ENCODE data around the gene COP1.
"Not testable (repeated sequence)": the region's sequence is repeated elsewhere in the genome, so short reads cannot be mapped to it uniquely, and the experiment has no call there.

Gene COP1

GRCh38 chr1:176206961-176207902 is at the start of gene COP1:
Gene COP1, minus strand, starts transcription at chr1:176207286. Its CDS starts 308 bp downstream, at chr1:176206978.
- peak; percentile 89 for DNase-seq (ENCODE audit: low read depth)

- no peak for DNase-seq (ENCODE audit: low read depth)
These were observed 45.1 kb upstream of the COP1 start for GRCh38 chr1:176252191-176252590.

DNA sequence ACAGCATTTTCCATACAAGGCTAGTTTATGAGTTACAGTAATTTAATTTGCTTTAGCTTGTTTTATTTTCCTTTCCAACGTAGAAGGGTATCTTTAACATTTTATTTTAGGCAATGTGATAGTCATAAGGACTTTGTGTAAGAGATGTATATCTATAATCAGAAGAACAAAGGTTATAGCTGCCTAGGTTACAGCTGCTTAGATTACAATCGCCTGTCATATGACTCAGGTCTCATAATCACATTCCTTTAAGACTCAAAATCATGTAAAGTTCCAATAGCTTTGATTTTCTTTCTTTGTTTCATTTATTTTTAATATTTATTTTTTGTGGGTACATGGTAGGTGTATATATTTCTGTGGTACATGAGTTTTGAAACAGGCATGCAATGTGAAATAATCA is 37.8 kb upstream of the COP1 start:
- DNase-seq (ENCODE audit: low read depth): no peak

DNA sequence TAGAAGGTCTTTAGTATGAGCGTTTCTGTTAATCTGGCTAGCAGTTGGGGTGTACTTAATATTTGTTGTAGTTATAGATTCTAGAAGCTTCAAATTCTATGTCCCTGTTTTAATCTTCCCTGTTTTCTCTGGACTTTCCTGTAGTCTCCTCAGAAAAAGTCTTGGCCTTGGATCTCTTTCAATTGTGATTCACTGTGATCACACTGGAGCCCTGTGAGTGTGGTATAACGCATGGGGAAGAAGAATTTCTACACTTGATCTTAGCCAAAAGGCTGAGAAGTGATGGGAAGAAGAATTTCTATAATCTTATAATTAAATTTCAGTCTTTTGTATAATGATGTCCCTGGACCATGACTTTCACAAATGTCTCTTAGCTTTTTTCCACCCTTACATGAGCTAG is 36.7 kb upstream of the COP1 start:
- peak; percentile 74 for DNase-seq (ENCODE audit: low read depth)

DNA sequence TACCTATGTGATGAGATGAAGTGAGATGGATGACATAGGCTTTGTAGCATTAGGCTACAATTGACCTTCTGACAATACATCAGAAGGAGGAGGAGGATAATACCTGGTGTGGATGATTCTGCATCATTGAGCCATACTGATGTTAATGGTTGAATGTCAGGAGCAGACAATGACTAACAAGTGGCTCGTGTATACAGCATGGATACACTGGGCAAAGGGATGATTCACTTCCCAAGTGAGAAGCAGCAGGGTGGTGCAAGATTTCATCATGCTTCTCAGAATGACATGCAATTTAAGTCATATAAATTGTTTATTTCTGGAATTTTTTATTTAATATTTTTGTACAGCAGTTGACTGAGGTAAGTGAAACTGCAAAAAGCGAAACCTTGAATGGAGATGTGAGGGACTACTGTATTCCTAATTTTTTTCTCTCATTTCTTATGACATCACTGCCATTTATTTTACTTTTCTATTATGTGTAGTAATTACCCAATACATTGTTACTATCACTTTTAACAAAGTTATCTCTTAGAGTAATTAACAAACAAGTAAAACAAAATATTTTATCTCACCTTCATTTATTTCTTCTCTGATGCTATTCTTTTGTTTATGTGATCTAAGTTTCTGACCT is 34.4 kb upstream of the COP1 start:
- peak; percentile 81 for DNase-seq (ENCODE audit: low read depth)

DNA sequence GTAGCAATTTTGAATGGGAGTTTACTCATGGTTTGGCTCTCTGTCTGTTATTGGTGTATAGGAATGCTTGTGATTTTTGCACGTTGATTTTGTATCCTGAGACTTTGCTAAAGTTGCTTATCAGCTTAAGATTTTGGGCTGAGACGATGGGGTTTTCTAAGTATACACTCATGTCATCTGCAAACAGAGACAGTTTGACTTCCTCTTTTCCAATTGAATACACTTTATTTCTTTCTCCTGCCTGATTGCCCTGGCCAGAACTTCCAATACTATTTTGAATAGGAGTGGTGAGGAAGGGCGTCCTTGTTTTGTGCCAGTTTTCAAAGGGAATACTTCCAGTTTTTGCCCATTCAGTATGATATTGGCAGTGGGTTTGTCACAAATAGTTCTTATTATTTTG is 26.6 kb upstream of the COP1 start:
- DNase-seq (ENCODE audit: low read depth): not testable (repeated sequence)

- no peak for DNase-seq (ENCODE audit: low read depth)
These were observed 20.5 kb upstream of the COP1 start for GRCh38 chr1:176227579-176227978.

DNA sequence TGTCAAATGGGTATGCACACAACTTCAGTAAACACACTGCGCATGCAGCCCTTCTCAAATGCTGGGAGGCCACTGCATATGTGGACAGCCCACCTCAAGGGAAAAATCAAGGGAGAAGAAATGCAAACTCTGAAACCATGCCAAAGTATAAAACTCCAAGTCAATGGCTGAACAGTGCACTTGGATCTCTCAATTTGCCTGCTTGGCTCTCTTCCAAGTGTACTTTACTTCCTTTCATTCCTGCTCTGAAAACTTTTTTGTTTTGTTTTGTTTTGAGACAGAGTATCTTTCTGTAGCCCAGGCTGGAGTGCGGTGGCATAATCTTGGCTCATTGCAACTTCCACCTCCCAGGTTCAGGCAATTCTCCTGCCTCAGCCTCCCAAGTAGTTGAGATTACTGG is 18.8 kb upstream of the COP1 start:
- no peak for DNase-seq (ENCODE audit: low read depth)

- DNase-seq (ENCODE audit: low read depth): no peak
These were observed 18.4 kb upstream of the COP1 start for GRCh38 chr1:176225479-176225875.

DNA sequence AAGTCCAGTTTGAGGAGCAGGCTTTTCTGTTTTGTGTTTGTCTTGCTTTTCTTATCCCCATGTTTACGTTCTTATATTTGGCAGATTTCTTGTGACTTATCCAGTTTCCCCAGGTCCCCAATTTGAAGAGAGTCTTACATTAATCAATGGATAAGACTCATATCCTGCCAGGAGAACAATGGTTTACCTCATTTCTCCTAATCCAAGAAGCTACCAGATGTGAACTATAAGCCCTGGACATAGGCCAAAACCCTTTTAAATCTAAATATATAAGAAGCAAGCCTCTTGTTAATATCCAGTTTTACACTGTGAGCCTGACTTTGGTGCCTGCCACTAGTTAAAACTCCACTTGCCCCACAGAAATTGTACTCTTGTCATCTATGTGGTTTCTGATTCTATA is 15.1 kb upstream of the COP1 start:
- DNase-seq (ENCODE audit: low read depth): no peak

DNA sequence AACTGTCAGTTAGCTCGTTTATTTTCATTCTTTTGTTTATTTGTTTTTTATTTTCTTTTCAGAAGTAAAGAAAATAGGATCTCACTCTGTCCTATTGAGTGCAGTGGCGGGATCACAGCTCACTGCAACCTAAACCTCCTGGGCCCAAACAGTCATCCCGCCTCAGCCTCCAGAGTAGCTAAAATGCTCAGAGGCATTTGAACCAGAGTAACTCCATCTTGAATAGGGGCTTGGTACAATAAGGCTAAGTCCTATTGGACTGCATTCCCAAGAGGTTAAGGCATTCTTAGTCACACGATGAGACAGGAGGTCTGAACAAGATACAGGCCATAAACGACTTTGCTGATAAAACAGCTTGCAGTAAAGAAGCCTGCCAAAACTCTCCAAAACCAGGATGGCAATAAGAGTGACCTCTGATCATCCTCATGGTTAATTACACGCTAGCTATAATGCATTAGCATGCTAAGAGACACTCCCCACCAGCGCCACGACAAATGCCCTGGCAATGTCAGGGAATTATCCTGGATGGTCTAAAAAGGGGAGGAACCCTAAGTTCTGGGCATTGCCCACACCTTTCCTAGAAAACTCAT is 13.1 kb upstream of the COP1 start:
- no peak for DNase-seq (ENCODE audit: low read depth)

DNA sequence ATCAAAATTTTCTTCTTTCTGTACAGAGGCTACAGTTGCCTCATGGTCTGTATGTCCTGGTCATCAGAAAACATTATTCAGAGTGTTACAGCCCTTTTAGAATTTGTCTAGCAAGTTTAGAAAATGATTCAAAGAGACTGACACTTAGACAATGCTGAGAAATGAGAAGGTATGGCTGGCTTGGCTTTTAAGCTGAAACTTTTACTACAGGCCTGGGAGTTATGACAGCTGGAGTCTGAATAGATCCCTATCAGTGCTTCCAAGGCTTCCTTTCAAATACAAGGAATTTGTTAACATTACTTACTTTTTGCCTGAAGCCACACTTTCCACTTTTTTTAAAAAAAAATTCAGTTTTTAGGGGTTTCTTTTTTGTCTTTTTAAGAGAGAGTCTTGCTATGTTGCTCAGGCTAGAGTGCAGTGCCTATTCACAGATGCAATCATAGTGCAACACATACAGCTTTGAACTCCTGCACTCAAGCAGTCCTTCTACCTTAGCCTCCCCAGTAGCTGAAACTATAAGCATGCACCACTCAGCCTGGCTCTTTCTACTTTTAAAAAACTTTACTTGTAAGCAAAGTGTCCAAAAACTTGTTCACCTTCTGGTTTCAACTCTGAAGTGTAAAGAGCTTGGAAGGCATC is 10.5 kb upstream of the COP1 start:
- DNase-seq (ENCODE audit: low read depth): no peak

GRCh38 chr1:176216031-176216430 is 8.9 kb upstream of the COP1 start:
- DNase-seq (ENCODE audit: low read depth): no peak

- DNase-seq (ENCODE audit: low read depth): no peak
These were observed 4.5 kb upstream of the COP1 start for GRCh38 chr1:176211396-176212165.

DNA sequence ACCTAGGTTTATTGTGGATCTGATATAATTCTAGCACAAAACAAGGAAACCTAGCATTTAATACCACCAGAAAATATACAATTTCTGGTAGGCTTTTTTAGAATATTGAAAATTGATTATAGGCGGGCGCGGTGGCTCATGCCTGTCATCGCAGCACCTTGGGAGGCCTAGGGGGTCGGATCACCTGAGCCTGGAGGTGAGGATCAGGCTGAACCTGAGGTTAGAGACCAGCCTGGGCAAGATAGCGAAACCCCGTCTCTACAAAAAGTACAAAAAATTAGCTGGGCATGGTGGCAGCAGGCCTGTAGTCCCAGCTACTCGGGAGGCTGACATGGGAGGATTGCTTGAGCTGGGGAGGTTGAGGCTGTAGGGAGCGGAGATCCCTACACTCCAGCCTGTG is 948 bp upstream of the COP1 start:
- no peak for DNase-seq (ENCODE audit: low read depth)

DNA sequence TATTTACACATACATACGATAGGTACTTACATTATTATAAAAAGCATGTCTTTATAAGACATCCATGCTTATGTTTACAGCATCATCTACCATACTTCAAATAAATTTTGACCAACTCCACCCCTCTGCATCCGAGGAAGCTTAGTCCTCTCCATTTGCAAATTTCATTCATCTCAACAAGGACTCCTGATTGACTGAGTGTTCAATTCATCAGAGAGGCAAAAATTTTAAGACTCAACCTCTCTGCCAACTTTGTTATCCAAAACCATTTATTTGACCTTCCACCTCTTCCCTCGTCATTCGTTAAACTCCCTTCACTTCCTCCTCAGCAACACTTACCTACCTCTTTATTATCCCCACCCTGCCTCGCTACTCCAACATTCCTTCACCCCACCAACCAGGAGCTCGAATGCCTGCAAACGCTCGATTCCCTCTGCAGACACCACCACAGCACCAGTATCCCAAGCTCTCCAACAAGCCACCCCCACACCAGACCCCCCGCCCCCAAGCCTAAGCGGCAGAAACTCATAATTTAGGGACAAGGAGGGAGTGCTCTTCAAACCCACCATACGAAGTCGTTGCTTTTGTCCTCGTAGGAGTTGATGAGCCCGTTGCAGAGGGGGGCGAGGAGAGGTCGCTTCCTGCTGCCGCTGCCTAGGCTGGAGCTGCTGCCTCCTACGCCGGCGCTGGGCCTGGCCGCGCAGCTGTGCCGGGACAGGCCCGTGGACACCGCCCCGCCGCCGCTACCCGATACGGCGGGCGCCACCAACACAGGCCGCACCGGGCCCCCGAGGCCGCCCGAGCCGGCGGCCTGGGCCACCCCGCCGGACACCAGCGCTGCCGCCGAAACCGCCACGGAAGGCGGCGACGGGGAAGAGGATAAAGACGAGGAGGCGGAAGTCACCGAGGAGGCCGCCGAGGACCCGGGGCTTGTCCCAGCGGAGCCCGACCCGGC is 803 bp downstream of the COP1 start:
- DNase-seq (ENCODE audit: low read depth): no peak

- no peak for DNase-seq (ENCODE audit: low read depth)
These were observed 1.7 kb downstream of the COP1 start for GRCh38 chr1:176205332-176205914.

DNA sequence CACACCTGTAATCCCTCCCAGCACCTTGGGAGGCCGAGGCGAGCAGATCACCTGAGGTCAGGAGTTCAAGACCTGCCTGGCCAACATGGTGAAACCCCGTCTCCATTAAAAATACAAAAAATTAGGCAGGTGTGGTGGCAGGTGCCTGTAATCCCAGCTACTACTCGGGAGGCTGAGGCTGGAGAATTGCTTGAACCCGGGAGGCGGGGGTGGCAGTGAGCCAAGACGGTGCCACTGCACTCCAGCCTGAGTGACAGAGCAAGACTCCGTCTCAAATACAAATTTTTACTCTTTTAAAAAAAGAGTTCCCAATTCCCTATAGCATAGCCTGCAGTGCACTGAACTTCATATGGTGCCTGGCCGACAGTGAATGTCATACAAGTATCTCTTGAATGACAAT is 2.4 kb downstream of the COP1 start:
- not testable (repeated sequence) for DNase-seq (ENCODE audit: low read depth)

DNA sequence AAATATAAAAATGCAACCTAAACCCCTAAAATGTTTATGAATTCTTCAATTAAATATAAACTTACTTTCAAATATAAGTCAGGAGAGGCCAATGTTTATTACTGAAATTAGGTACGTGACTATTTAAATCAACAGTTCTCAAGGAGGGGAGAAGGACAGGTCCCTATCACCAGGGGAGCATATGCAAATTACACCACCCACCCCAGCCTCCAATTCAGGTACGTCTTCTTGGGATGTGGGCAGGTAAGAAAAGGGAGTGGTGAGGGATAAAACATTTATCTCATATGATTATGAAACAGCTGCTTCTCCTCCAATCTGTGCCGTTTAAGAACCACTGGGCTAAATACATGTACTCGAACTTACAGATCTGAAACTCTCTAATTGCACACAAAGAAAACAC is 3.4 kb downstream of the COP1 start:
- DNase-seq (ENCODE audit: low read depth): no peak

GRCh38 chr1:176201568-176201967 is 5.5 kb downstream of the COP1 start:
- no peak for DNase-seq (ENCODE audit: low read depth)
